Measurements from ENCODE around the gene SLC6A13. TPM values are rescaled to one million over a fixed set of nuclear protein-coding genes. Genes with fewer than 3 reads are reported as not detected.
"Not testable (repeated sequence)": the region's sequence is repeated elsewhere in the genome, so short reads cannot be mapped to it uniquely, and the experiment has no call there.

Gene SLC6A13
- total RNA-seq, 1 experiment from 2014 or later: 3.5 TPM

DNA sequence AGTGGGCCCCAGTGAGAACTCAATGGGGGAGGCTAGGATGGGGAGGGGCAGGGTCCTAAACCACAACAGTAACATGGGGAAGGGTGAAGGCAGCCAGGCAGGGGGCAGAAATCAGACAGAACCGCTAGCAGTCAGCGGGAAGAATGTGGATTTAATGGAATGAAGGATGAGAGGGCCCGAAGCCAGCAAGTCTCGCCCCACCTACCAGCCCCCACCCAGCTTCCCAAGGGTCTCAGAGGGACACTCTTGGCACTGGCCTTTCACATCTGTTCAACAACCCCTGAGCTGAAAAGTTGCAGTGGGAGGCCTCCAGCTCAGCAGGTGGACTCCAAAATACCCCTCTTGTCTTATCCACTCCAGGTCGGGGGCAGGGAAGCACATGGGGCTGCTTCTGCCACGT, 42.1 kb downstream of the SLC6A13 start:
- TF ChIP-seq CTCF (IDR thresholded peaks at IDR 0.05; ENCODE audit: unreplicated experiment): no peak
- H3K36me3 Mint-ChIP-seq (ENCODE audit: insufficient read depth, unreplicated experiment): no peaks in the 10 kb centered on the region
- no peaks in the 10 kb centered on the region for H3K4me1 Mint-ChIP-seq (ENCODE audit: low read depth, unreplicated experiment)
- peaks cover 2% of the 10 kb centered on the region for H3K9me3 Mint-ChIP-seq (ENCODE audit: low read depth, unreplicated experiment)
- intact Hi-C loops (cut with micrococcal nuclease; ENCODE audit: unreplicated experiment): no loop called here
- H3K27ac Mint-ChIP-seq (ENCODE audit: unreplicated experiment): no peak overlapping the region
- BruUV-seq (replicated peaks): no TSS peak
- CTCF ChIA-PET: no interaction called here
- peaks cover 45% of the 10 kb centered on the region for H3K27me3 Mint-ChIP-seq (ENCODE audit: unreplicated experiment)
- no peak overlapping the region for H3K4me3 Mint-ChIP-seq (ENCODE audit: low read depth, unreplicated experiment)
- no peak for DNase-seq

GRCh38 chr12:219891-220352, 42.7 kb downstream of the SLC6A13 start:
- CTCF ChIA-PET: interaction anchor here (0.6 to 1.1 kb wide), 3 partner anchors 67 to 113 kb away, joined by 3 to 4 read pairs (median 3); no protein-coding TSS in a partner anchor
- peak; percentile 92 for TF ChIP-seq CTCF (IDR thresholded peaks at IDR 0.05; ENCODE audit: unreplicated experiment)
- BruUV-seq (replicated peaks): no TSS peak
- peak; percentile 89 for DNase-seq
- Mint-ChIP-seq H3K36me3 (ENCODE audit: insufficient read depth, unreplicated experiment) (no peaks in the 10 kb centered on the region), H3K4me3 (ENCODE audit: low read depth, unreplicated experiment) (no peak overlapping the region), H3K27ac (ENCODE audit: unreplicated experiment) (no peak overlapping the region), H3K4me1 (ENCODE audit: low read depth, unreplicated experiment) (no peaks in the 10 kb centered on the region), H3K27me3 (ENCODE audit: unreplicated experiment) (peaks cover 51% of the 10 kb centered on the region), H3K9me3 (ENCODE audit: low read depth, unreplicated experiment) (peaks cover 2% of the 10 kb centered on the region)
- intact Hi-C loops (cut with micrococcal nuclease; ENCODE audit: unreplicated experiment): no loop called here

- CTCF ChIA-PET: interaction anchor here (0.6 to 1.1 kb wide), 3 partner anchors 66 to 112 kb away, joined by 3 to 4 read pairs (median 3); no protein-coding TSS in a partner anchor
- no TSS peak for BruUV-seq (replicated peaks)
- DNase-seq: no peak
- peaks cover 2% of the 10 kb centered on the region for H3K9me3 Mint-ChIP-seq (ENCODE audit: low read depth, unreplicated experiment)
- H3K27ac Mint-ChIP-seq (ENCODE audit: unreplicated experiment): no peak overlapping the region
- TF ChIP-seq CTCF (IDR thresholded peaks at IDR 0.05; ENCODE audit: unreplicated experiment): no peak
- intact Hi-C loops (cut with micrococcal nuclease; ENCODE audit: unreplicated experiment): no loop called here
- no peak overlapping the region for H3K4me3 Mint-ChIP-seq (ENCODE audit: low read depth, unreplicated experiment)
- H3K4me1 Mint-ChIP-seq (ENCODE audit: low read depth, unreplicated experiment): peaks cover 3% of the 10 kb centered on the region
- no peaks in the 10 kb centered on the region for H3K36me3 Mint-ChIP-seq (ENCODE audit: insufficient read depth, unreplicated experiment)
- H3K27me3 Mint-ChIP-seq (ENCODE audit: unreplicated experiment): peaks cover 61% of the 10 kb centered on the region
Measured at GRCh38 chr12:218728-219590, 43.7 kb downstream of the SLC6A13 start.

DNA sequence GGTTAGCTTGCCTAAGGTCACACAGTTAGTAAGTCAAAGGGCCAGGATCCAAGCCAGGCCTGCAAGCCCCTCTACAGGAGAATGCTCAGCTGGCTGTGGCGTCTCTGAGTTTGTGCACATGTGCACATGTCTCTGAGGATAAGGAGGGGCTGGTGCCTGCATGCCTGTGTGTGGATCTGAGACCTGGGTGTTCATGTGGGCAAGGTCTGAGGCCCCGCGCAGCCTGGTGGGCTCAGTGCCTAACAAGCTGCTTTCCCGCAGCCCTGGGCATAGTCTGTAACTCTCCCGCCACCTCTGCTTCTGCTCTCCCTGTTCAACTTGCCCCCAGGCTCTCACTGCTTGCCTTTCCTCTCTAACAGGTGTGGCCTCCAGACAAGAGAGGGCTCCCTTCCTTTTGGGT, 44.4 kb downstream of the SLC6A13 start:
- BruUV-seq (replicated peaks): no TSS peak
- H3K4me1 Mint-ChIP-seq (ENCODE audit: low read depth, unreplicated experiment): peaks cover 11% of the 10 kb centered on the region
- H3K36me3 Mint-ChIP-seq (ENCODE audit: insufficient read depth, unreplicated experiment): peaks cover 6% of the 10 kb centered on the region
- no peak overlapping the region for H3K4me3 Mint-ChIP-seq (ENCODE audit: low read depth, unreplicated experiment)
- DNase-seq: no peak
- TF ChIP-seq CTCF (IDR thresholded peaks at IDR 0.05; ENCODE audit: unreplicated experiment): no peak
- peaks cover 2% of the 10 kb centered on the region for H3K9me3 Mint-ChIP-seq (ENCODE audit: low read depth, unreplicated experiment)
- intact Hi-C loops (cut with micrococcal nuclease; ENCODE audit: unreplicated experiment): no loop called here
- peaks cover 63% of the 10 kb centered on the region for H3K27me3 Mint-ChIP-seq (ENCODE audit: unreplicated experiment)
- no peak overlapping the region for H3K27ac Mint-ChIP-seq (ENCODE audit: unreplicated experiment)
- CTCF ChIA-PET: no interaction called here

GRCh38 chr12:217029-217428, 45.6 kb downstream of the SLC6A13 start:
- H3K9me3 Mint-ChIP-seq (ENCODE audit: low read depth, unreplicated experiment); BruUV-seq (replicated peaks); H3K4me3 Mint-ChIP-seq (ENCODE audit: low read depth, unreplicated experiment); H3K36me3 Mint-ChIP-seq (ENCODE audit: insufficient read depth, unreplicated experiment); DNase-seq; H3K27ac Mint-ChIP-seq (ENCODE audit: unreplicated experiment); CTCF ChIA-PET; intact Hi-C loops (cut with micrococcal nuclease; ENCODE audit: unreplicated experiment): not testable (repeated sequence)
- peaks cover 20% of the 10 kb centered on the region for H3K4me1 Mint-ChIP-seq (ENCODE audit: low read depth, unreplicated experiment)
- H3K27me3 Mint-ChIP-seq (ENCODE audit: unreplicated experiment): peaks cover 63% of the 10 kb centered on the region

Data from Calu3 (cell line).